Activated naive CD4-positive, alpha-beta T cell (primary cell): ENCODE results near the gene NAB1.
"Not testable (repeated sequence)": the region's sequence is repeated elsewhere in the genome, so short reads cannot be mapped to it uniquely, and the experiment has no call there.

Experiments
- DNase-seq, 4 experiments: peaks; one replicate each; lab custom pipeline; 2025; lab: John Stamatoyannopoulos, UW

NAB1 gene

GRCh38 chr2:190674966-190675650, 26.2 kb downstream of the NAB1 start:
- no peak for DNase-seq

GRCh38 chr2:190677255-190677654, 28.4 kb downstream of the NAB1 start:
- DNase-seq, result no peak

GRCh38 chr2:190678444-190679162, 29.7 kb downstream of the NAB1 start:
- DNase-seq, result no peak

- no peak for DNase-seq
Observed at GRCh38 chr2:190679391-190679790, 30.5 kb downstream of the NAB1 start.

DNA sequence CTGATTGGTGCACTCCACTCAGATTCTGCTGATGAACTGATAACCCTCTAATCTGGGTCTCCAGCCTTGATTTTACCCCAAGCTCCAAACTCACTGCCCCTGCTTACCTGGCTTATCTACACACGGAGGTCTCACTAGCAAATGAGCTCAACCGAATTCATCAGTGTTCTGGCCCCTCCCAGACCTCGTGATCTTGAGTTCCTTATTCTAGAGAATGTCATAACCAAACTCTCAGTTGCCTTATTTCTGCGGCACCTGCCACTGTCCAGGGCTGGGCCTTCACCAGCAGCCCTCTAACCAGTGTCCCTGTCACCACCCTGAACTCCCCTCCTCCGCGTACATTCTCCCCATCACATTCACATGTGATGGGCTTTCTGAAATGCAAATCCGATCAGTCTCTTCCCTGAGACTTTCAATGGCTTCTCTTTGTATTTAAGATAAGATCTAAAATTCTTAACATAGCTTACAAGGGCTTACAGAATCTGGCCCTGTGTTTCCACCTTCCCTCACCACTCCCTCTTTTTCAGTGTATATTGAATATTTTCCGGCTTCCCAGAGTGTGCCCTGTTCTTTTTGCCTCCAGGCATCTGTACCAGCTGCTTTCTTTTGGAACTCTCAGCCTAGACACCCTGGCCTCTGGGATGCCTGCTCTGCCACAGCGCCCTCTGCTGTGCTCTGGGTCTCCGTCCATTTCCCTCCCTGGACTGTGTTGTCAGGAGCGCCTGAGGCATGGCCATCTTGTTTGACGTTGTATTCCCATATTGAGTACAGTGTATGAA, 31.1 kb downstream of the NAB1 start:
- DNase-seq, result peak in 2 of 4 experiments; percentile 11 to 35

DNA sequence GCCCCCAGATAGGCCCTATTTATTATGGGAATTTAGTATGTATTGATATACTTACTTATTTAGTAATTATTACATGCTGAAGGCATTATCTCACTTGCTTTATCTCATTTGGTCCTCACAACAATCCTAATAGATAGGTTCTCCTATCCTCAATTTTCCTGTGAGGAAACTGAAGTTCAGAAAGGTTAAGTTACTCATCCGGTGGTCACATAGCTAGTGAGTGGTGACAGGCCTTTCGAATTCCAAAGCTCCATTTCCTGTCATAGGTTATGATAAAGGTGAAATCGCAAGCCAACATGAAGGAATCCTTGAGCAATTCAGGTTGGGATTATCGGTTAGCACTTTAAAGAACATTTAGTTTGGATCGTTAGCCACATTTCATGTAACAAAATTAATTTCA, 33.3 kb downstream of the NAB1 start:
- no peak for DNase-seq

- DNase-seq, result no peak
Observed at GRCh38 chr2:190683802-190684201, 34.9 kb downstream of the NAB1 start.

DNA sequence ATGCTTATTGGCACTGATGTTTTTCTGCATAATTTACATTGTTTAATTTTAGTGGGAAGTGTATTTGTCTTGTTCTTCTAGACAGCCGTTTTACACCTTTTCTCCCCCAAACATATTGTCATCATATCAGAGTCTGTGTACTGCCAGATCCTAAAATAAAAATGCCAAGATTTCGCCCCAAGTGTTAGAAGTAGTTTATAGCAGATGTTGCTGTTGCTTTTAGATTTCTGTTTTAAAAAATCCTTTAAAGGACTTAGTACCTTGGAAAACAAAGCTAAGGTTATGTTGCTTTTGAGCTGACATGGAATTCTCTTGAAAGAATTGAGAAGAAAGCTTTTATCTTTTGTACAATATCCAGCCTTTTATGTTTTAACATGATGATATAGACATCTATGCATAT, 36.0 kb downstream of the NAB1 start:
- DNase-seq, result no peak

DNA sequence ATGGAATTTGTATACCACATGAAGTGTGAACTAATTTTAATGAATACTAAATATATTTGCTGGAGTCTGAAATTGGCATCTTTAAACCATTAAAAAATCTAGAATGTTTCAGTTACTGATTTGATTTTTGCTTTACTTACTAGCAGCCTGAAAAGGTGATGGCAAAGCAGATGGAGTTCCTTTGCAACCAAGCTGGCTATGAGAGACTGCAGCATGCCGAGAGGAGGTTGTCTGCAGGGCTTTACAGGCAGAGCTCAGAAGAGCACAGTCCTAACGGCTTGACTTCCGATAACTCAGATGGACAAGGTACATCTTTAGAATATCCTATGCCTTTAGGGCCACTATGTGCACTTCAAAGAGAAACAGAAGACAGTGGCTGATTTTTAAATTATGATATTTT, 36.5 kb downstream of the NAB1 start:
- no peak for DNase-seq

DNA sequence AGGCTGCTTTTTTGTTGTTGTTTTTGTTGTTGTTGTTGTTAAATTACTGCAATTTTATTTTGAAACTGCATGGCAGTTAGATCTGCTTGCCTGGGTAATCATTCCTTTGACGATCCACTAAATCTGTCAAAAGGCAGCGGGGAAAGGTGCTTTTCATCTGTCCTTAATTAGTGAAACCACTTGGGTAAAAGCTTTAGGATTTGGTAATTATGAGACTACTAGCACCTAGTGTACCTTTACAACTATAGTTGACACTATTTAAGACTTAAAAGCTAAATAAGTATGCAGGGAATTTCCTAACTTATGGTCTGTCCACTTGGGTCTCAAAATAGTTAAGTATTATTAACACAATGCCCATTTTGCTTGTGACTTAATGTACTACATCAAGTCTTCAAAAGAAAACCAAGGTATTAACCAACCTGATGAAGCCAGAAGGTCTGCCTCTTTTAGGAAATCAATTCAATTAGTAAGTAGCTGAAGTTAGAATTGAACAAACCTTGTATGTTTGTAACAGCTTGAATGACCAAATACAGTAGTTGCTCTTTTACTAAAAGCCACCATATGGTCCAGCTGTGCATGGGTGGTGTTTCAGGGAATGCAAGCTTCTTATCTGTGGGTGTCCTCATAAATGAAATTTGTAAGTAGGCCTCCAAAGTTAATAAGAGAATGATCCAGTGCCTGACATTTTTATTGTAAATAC, 44.8 kb downstream of the NAB1 start:
- no peak for DNase-seq

DNA sequence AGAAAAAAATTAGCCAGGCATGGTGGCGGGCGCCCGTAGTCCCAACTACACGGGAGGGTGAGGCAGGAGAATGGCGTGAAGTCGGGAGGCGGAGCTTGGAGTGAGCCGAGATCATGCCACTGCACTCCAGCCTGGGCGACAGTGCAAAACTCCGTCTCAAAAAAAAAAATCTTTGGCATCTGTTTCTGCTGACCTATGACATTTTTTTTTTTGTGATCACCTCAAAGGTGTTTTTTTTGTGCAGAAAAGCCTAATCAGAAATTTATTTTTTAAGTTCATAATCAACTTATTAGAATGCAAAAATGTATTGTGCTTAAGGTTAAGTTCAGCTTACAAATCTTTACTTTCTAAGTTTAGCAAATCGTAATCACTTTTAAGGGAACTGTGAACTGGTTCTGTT, 45.6 kb downstream of the NAB1 start:
- DNase-seq, result no peak

DNA sequence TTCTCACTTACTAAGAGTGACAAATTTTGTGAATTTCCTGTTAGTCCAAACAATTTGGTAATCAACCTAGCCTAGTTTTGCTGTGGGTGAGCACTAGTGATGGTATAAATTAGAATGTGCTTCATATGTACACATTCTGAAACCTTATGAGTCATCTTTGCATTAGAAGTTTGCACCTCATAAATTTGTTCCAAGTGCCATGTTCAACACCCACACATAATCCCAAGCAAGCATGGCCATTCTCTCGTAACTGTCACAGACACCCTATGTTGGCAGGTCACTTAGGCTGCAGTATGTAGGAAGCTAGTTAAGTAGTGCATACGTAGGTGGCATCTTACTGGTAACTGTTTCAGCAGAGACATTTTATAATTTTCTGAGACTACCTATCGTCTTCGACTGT, 46.9 kb downstream of the NAB1 start:
- DNase-seq, result no peak

- no peak for DNase-seq
Observed at GRCh38 chr2:190696792-190697398, 48.0 kb downstream of the NAB1 start.

- no peak for DNase-seq
Observed at GRCh38 chr2:190697421-190697820, 48.5 kb downstream of the NAB1 start.

DNA sequence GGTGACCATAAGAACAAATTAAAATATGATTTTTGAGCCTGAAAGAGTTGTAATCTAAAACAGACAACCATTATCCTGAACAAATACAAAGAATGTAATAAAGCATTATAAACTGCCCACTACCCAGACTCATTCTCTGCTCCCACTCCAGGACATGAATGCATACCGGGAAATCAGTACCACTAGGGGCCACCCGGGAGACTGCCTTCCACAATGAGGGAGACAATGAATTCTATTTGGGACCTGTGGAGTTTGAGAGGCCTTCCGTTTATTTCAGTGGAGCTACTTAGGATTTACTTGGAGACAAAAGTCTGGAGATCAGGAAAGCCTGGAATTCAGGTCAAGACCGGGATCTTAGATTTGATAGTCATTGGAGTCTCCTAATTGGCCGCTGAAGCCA, 50.0 kb downstream of the NAB1 start:
- no peak for DNase-seq

DNA sequence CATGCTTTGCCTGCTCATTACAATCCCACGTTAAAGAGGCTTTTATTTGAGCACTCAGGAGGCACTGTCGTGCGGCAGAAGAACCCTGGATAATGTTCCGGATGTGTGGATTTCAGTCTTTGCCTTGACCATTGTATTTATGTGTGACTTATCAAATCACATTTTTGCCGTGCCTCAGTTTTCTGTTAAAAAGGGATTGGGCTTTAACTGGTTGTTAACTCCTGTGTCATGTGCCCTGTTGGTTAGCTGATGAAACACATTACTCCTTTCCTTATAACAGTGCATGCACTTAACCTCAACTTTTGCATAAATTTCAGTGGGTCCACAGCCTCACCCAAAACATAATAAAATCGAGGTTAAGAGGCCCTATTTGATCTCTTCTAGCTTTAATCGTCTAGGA, 52.7 kb downstream of the NAB1 start:
- DNase-seq, result no peak

GRCh38 chr2:190705280-190705679, 56.4 kb downstream of the NAB1 start:
- DNase-seq, result no peak

DNA sequence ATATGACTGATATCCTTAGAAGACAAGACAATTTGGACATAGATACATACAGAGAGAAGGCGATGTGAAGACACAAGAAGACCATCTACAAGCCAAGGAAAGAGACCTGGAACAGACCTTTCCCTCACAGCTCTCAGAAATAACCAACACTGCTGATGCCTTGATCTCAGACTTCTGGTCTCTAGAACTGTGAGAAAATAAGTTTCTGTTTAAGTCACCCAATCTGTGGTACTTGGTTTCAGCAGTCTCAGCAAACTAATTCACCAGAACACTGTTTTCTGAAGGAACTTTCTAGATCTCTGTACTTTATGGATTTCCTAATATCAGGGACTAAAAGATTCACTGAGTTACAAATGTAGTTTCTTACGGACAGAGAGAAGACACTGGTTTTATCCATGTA, 58.8 kb downstream of the NAB1 start:
- no peak for DNase-seq

DNA sequence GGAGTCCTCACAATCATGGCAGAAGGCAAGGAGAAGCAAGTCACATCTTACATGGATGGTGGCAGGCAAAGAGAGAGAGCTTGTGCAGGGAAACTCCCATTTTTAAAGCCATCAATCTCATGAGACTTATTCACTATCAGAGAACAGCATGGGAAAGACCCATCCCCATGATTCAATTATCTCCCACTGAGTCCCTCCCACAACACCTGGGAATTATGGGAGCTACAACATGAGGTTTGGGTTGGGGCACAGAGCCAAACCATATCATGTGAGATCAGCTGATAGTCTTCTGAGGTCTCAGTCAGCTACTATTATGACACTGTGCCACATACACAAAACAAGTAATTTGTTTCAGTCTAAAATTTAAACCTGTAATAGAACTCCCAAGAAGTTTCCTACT, 59.8 kb downstream of the NAB1 start:
- not testable (repeated sequence) for DNase-seq

- no peak for DNase-seq
Observed at GRCh38 chr2:190711069-190711468, 62.2 kb downstream of the NAB1 start.

DNA sequence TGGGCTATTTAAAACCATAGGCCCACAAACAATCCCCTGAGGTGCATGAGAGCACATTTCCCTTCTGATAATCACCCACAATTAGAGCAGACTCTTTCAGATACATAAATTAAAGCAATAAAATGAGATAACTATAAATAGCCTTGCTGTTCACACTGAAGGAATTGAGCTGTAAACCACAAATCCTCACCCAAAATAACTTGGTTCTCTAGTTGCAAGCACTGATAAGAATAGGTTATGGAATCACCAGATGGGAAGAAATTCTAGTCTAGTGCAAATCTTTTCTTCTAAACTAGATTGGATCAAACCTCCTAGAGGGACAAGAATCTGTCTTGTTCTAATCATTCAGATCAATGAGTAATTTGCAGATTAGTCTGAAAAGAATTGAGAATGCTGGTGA, 64.6 kb downstream of the NAB1 start:
- DNase-seq, result no peak

- no peak for DNase-seq
Observed at GRCh38 chr2:190714958-190715357, 66.1 kb downstream of the NAB1 start.
